Measurements from ENCODE around the gene OPCML. TPM values are rescaled to one million over a fixed set of nuclear protein-coding genes. Genes with fewer than 3 reads are reported as not detected.

OPCML gene
- total RNA-seq, 2 donors from 2014 or later = not detected

DNA sequence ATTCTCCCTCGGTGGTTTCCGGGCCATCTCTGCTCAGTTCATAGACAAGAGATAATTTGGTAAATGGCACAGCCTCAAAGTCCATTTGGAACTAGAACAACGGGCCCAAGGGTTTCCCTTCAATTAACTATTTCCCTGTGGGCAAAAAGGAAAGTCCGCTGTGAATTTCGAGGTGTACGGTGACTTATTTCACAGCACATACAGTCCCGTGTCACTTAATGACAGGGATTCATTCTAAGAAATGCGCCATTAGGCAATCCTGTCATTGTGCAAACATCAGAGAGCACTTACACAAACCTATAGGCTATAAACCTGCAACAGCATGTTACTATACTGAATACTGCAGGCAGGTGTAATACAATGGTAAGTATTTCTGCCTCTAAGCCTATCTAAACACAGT is 551.6 kb downstream of the OPCML start:
- H3K36me3 Mint-ChIP-seq (ENCODE audit: low read depth) = no peaks in the 10 kb centered on the region
- H3K27me3 Mint-ChIP-seq = peaks cover 14% of the 10 kb centered on the region
- H3K4me1 Mint-ChIP-seq = no peaks in the 10 kb centered on the region
- ATAC-seq = no peak
- H3K9me3 ChIP-seq (ENCODE audit: control insufficient read depth, low read length, poor library complexity, severe bottlenecking) = no peaks in the 10 kb centered on the region
- H3K27ac Mint-ChIP-seq = no peak overlapping the region
- DNase-seq = no peak
- H3K4me3 Mint-ChIP-seq = no peak overlapping the region

DNA sequence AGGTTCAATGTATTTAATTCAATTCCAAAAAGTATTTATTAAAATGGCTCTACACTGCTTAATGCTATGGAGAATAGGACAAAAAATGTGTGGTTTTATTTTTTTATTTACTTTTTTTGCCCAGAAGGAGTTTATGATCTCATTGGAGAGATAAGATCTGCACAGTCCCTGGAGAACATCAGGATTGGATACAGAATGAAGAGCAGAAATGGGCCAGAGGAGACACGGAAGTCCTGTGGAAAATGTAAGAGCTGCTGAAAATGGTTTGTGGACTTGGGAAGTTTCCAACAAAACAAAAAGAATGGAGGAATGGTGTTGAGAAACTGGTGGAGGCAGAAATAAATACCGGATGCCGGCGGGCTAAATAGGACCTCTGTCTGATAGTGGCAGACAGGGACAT is 554.6 kb downstream of the OPCML start:
- H3K9me3 ChIP-seq (ENCODE audit: control insufficient read depth, low read length, poor library complexity, severe bottlenecking) = no peaks in the 10 kb centered on the region

DNA sequence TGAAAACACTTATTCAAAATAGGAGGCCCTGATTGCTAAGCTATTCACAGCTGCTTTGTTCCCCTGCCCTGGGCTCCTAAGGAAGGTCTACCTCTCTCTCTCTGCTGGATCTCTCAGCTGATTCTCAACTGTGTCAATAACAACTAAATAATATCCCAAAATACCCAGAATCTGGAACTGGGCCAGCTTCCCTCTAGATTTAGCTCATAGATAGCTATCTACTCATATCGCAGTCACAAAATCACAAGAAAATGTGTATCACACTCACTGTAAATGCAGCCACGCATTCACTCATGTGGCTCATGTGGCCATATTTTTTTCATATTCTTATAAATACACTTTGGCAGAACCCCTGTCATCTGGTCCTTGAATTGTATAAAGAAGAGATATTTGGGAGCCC is 555.1 kb downstream of the OPCML start:
- H3K4me1 Mint-ChIP-seq = no peaks in the 10 kb centered on the region
- no peak overlapping the region for H3K4me3 Mint-ChIP-seq
- H3K9me3 ChIP-seq (ENCODE audit: control insufficient read depth, low read length, poor library complexity, severe bottlenecking) = no peaks in the 10 kb centered on the region
- H3K36me3 Mint-ChIP-seq (ENCODE audit: low read depth) = no peaks in the 10 kb centered on the region
- H3K27ac Mint-ChIP-seq = no peak overlapping the region
- no peak for DNase-seq
- H3K27me3 Mint-ChIP-seq = peaks cover 21% of the 10 kb centered on the region
- no peak for ATAC-seq

More for the DNA sequence above, 554.6 kb downstream of the OPCML start:
- no peak overlapping the region for H3K27ac Mint-ChIP-seq
- no peaks in the 10 kb centered on the region for H3K36me3 Mint-ChIP-seq (ENCODE audit: low read depth)
- H3K27me3 Mint-ChIP-seq = peaks cover 20% of the 10 kb centered on the region
- H3K4me1 Mint-ChIP-seq = no peaks in the 10 kb centered on the region
- DNase-seq (no peak), ATAC-seq (no peak)
- H3K4me3 Mint-ChIP-seq = no peak overlapping the region

DNA sequence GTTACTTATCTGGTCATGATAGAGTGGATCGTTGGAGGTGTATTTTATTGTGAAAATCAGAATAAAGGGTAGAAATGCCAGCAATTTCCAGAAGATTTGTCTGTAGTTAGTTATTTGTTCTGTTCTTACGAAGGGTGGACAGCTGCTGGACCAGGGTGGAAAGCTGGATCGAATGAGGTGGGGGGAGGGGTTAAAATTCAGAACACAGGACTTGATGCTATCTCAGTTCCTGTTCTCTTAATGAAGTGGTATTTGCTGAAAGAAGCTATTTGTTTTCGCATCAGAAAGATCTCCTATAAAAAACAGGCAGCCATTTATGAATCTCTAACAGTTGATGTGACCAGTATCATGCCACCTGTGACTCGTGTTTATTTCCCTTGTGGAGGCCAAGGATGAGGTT is 556.2 kb downstream of the OPCML start:
- no peaks in the 10 kb centered on the region for H3K9me3 ChIP-seq (ENCODE audit: control insufficient read depth, low read length, poor library complexity, severe bottlenecking)
- no peaks in the 10 kb centered on the region for H3K36me3 Mint-ChIP-seq (ENCODE audit: low read depth)
- peaks cover 30% of the 10 kb centered on the region for H3K27me3 Mint-ChIP-seq
- H3K27ac Mint-ChIP-seq = no peak overlapping the region
- no peak for DNase-seq
- no peaks in the 10 kb centered on the region for H3K4me1 Mint-ChIP-seq
- no peak overlapping the region for H3K4me3 Mint-ChIP-seq
- no peak for ATAC-seq

DNA sequence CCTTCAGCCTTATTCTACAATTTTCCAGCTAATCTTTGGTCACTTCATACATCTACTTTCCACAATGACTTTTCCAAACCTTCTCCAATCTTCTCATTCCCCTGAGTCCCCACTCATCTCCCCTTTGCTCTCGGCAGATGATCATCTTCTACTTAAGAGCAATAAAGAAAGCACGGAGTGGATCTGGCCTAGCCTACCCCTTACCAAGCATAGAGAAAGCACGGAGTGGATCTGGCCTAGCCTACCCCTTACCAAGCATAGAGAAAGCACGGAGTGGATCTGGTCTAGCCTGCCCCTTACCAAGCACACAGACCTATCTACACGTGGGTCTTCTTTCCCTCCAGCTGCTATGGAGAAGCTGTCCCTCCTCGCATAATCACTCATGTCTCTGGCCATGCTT is 558.6 kb downstream of the OPCML start:
- H3K4me3 Mint-ChIP-seq = no peak overlapping the region
- H3K4me1 Mint-ChIP-seq = no peaks in the 10 kb centered on the region
- no peak overlapping the region for H3K27ac Mint-ChIP-seq
- H3K27me3 Mint-ChIP-seq = peaks cover 42% of the 10 kb centered on the region
- no peaks in the 10 kb centered on the region for H3K9me3 ChIP-seq (ENCODE audit: control insufficient read depth, low read length, poor library complexity, severe bottlenecking)
- no peak for ATAC-seq
- no peak for DNase-seq
- H3K36me3 Mint-ChIP-seq (ENCODE audit: low read depth) = no peaks in the 10 kb centered on the region

DNA sequence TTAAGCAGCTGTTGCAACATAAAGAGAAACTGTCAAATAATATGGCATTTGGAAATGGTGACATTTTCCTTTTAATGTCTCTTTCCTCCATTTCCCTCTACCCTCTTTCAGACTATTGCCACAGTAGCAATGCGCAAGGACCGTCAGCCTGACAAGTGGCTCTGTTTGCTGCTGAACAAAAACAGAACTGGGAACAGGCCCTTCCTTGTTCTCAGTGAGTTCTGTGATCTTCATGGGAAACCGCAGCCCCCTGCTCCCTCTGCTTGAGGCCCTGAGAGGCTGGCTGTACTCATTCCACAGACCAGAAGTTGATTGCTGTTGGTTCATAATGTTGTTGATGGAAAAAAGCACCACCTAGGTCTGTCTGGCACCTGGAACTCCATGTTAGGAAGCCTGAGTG is 559.7 kb downstream of the OPCML start:
- no peaks in the 10 kb centered on the region for H3K9me3 ChIP-seq (ENCODE audit: control insufficient read depth, low read length, poor library complexity, severe bottlenecking)
- H3K27ac Mint-ChIP-seq = no peak overlapping the region
- H3K4me1 Mint-ChIP-seq = no peaks in the 10 kb centered on the region
- H3K27me3 Mint-ChIP-seq = peaks cover 48% of the 10 kb centered on the region
- DNase-seq = no peak
- ATAC-seq = no peak
- no peaks in the 10 kb centered on the region for H3K36me3 Mint-ChIP-seq (ENCODE audit: low read depth)
- no peak overlapping the region for H3K4me3 Mint-ChIP-seq

DNA sequence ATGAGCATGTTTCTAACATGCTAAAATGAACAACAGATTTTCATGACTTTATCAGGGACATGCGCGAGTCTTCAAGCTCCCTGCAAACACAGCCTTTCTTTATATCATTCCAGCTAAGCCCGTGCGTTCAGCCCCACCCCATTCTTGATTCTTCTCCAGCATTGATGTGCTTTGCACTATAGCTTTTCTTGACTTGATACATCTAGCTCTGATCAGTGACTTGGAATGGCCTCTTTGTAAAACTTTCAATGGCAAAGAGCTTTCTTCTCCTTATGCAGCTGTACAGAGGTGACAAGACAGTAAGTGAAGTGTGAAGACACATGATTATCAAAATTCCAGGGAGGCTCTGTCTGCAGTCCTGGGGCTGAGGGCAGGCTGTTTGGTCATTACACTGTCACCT is 561.0 kb downstream of the OPCML start:
- H3K27me3 Mint-ChIP-seq = peaks cover 48% of the 10 kb centered on the region
- ATAC-seq (no peak), DNase-seq (no peak)
- no peaks in the 10 kb centered on the region for H3K36me3 Mint-ChIP-seq (ENCODE audit: low read depth)
- H3K4me3 Mint-ChIP-seq = no peak overlapping the region
- no peaks in the 10 kb centered on the region for H3K4me1 Mint-ChIP-seq
- H3K9me3 ChIP-seq (ENCODE audit: control insufficient read depth, low read length, poor library complexity, severe bottlenecking) = no peaks in the 10 kb centered on the region
- no peak overlapping the region for H3K27ac Mint-ChIP-seq

DNA sequence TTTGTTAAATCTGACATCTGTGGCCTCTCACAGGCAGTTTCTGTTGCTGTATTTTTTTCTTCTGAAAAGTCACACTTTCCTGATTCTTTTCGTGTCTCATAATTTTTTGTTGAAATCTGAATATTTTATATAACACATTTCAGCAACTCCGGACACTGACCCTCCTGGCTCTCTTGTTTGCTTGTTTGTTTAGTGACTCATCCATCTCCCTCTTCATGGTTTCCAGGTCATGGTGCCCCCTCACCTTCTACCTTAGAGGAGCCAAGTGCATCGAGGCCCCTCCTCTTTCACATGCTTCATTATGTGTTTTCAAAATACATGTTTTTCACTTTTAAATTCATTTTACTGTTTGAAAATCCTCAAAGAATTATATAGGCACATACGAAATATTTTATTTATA is 562.4 kb downstream of the OPCML start:
- H3K9me3 ChIP-seq (ENCODE audit: control insufficient read depth, low read length, poor library complexity, severe bottlenecking) = no peaks in the 10 kb centered on the region
- no peaks in the 10 kb centered on the region for H3K36me3 Mint-ChIP-seq (ENCODE audit: low read depth)
- DNase-seq = no peak
- H3K4me1 Mint-ChIP-seq = no peaks in the 10 kb centered on the region
- peaks cover 40% of the 10 kb centered on the region for H3K27me3 Mint-ChIP-seq
- no peak overlapping the region for H3K27ac Mint-ChIP-seq
- ATAC-seq = no peak
- H3K4me3 Mint-ChIP-seq = no peak overlapping the region

DNA sequence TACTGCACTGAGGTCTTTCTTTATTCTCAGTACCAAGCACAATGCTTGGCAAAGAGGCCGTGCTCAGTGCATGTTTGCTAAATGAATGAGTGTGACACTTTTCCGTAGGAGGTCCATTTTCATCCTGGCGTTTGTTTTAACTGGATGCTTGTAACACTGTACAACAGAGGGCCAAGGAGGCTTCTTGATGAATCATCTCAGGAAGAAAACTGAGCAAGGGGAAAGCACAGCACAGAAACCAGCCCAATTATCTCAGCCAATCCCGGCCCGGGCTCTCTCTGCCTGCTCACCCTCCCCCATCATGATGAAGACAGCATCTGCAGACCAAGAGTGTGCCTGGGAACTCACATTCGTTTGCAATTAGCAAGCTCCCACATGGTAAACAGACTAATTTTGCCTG is 570.3 kb downstream of the OPCML start:
- no peak overlapping the region for H3K4me3 Mint-ChIP-seq
- H3K36me3 Mint-ChIP-seq (ENCODE audit: low read depth) = peaks cover 2% of the 10 kb centered on the region
- ATAC-seq (no peak), DNase-seq (no peak)
- no peak overlapping the region for H3K27ac Mint-ChIP-seq
- no peaks in the 10 kb centered on the region for H3K4me1 Mint-ChIP-seq
- no peaks in the 10 kb centered on the region for H3K9me3 ChIP-seq (ENCODE audit: control insufficient read depth, low read length, poor library complexity, severe bottlenecking)
- H3K27me3 Mint-ChIP-seq = peaks cover 24% of the 10 kb centered on the region

DNA sequence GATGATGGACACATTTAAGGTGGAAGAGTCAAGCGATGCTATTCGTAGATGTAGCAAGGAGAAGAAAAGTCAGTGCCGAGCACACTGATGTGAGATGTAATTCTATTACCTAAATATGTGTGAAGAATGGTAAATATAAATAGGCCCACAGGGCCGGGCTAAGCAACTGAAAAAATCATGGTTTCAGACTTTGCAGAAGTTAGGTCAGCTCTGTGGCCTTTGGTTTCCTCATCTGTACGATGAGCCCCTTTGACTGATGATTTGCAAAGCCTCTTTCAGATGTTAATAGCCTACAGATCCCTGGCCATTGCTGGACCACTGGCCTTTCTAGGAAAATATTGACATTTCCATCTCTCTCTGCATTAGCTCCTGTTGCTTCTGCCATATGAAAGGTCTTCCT is 570.8 kb downstream of the OPCML start:
- H3K36me3 Mint-ChIP-seq (ENCODE audit: low read depth) = peaks cover 2% of the 10 kb centered on the region
- H3K9me3 ChIP-seq (ENCODE audit: control insufficient read depth, low read length, poor library complexity, severe bottlenecking) = no peaks in the 10 kb centered on the region
- no peak overlapping the region for H3K4me3 Mint-ChIP-seq
- peaks cover 24% of the 10 kb centered on the region for H3K27me3 Mint-ChIP-seq
- DNase-seq = no peak
- no peak for ATAC-seq
- no peak overlapping the region for H3K27ac Mint-ChIP-seq
- no peaks in the 10 kb centered on the region for H3K4me1 Mint-ChIP-seq

DNA sequence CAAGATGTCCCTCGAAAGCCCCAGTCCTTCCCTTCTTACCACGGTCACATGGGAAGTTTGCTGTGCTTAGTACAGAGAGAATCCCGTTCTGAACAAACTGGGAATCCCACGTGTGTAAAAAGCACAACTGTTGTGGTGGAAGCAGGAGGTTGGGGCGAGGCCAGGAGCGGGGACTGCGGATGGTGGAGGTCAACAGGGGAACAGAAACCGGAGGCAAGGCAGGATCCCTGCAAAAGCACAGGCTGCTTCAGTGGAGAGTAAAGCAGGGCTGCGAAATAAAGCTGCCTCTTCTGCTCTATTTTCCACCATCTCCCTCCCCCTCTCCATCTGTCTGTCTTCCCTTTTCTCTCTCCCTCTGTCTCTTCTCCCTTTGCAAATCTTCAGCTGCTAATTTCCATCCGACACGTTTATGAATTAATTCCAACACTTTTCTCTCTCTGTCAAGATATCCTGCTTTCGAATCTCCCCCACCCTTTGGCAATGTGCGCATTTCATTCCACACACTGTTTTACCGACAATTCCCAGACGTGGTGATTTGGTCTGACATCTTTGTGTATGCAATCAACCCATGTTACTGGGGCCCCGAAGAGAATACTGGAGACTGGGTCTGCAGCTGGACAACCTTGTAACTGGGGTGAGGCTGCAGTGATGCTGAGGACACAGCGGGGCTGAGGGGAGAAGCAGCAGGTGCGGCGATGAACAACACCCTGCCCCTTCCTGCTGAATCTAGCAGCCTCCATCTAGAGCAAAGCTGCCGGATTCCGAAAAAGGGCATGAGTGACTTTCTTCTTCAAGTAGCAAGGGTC is 571.8 kb downstream of the OPCML start:
- H3K9me3 ChIP-seq (ENCODE audit: control insufficient read depth, low read length, poor library complexity, severe bottlenecking) = no peaks in the 10 kb centered on the region
- ATAC-seq (no peak), DNase-seq (no peak)
- H3K27ac Mint-ChIP-seq = no peak overlapping the region
- no peak overlapping the region for H3K4me3 Mint-ChIP-seq
- H3K4me1 Mint-ChIP-seq = no peaks in the 10 kb centered on the region
- H3K27me3 Mint-ChIP-seq = peaks cover 24% of the 10 kb centered on the region
- peaks cover 2% of the 10 kb centered on the region for H3K36me3 Mint-ChIP-seq (ENCODE audit: low read depth)

DNA sequence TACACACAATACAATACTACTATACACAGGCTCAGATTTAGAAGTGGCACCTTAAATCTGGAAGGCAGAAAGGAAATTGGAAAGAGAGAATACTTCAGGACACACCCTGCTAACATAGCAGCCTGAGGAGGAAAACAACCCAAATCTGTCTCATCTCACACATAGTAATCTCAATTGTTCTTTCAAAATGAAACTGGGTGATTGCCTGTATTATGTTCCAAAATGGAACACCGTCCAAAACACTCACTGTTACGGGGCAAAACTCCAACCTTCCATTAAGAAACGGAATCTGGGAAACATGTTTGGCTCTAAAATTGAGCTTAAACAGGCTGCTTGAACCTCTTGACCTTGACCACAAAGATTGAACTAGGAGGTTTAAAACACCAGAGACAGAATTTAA is 572.6 kb downstream of the OPCML start:
- no peak overlapping the region for H3K4me3 Mint-ChIP-seq
- ATAC-seq = no peak
- H3K27ac Mint-ChIP-seq = no peak overlapping the region

DNA sequence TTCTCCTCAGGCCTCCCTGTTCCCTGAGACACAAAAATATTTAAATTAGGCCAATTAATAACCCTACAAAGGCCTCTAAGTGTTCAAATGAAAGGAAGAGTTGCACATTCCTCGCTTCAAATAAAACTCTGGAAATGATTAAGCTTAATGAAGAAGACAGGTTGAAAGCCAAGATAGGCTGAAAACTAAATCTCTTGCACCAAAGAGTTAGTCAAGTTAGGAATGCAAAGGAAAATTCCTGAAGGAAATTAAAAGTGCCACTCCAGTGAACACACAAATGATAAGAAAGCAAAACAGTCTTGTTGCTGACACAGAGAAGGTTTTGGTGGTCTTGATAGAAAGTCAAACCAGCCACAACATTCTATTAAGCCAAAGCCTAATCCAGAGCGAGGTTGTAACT is 574.4 kb downstream of the OPCML start:
- Mint-ChIP-seq H3K4me3 (no peak overlapping the region), H3K27ac (no peak overlapping the region), H3K27me3 (peaks cover 24% of the 10 kb centered on the region), H3K4me1 (no peaks in the 10 kb centered on the region), H3K36me3 (ENCODE audit: low read depth) (peaks cover 2% of the 10 kb centered on the region)
- no peaks in the 10 kb centered on the region for H3K9me3 ChIP-seq (ENCODE audit: control insufficient read depth, low read length, poor library complexity, severe bottlenecking)
- no peak for DNase-seq
- no peak for ATAC-seq

More for the DNA sequence above, 572.6 kb downstream of the OPCML start:
- Mint-ChIP-seq H3K27me3 (peaks cover 24% of the 10 kb centered on the region), H3K36me3 (ENCODE audit: low read depth) (peaks cover 2% of the 10 kb centered on the region), H3K4me1 (no peaks in the 10 kb centered on the region)
- no peaks in the 10 kb centered on the region for H3K9me3 ChIP-seq (ENCODE audit: control insufficient read depth, low read length, poor library complexity, severe bottlenecking)
- DNase-seq = no peak

DNA sequence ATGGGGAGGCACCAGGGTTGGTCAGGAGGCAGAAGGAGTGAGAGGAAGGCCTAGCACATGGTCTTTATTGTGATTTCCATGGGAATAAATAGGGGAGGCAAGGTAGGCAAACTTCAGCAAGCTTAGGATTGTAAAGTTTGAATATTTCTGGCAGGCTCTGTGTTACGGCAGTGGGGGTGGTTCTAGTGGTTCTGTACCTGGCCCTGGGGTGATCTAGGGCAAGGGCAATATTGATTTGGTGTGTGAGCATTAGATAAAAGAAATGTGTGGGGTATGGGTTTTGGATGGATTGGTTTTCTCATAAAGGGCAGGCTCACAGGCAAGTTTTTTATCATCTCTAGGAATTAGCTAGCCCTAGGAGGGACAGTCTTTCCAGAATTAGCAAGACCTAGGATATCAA is 584.0 kb downstream of the OPCML start:
- H3K9me3 ChIP-seq (ENCODE audit: control insufficient read depth, low read length, poor library complexity, severe bottlenecking) = no peaks in the 10 kb centered on the region
- ATAC-seq = no peak
- no peak for DNase-seq
- no peak overlapping the region for H3K4me3 Mint-ChIP-seq
- peaks cover 3% of the 10 kb centered on the region for H3K4me1 Mint-ChIP-seq
- peaks cover 3% of the 10 kb centered on the region for H3K36me3 Mint-ChIP-seq (ENCODE audit: low read depth)
- H3K27ac Mint-ChIP-seq = no peak overlapping the region
- peaks cover 42% of the 10 kb centered on the region for H3K27me3 Mint-ChIP-seq
